Endothelial cell of umbilical vein (primary cell): ENCODE measurements around the gene CTH. TPM values are rescaled to one million over a fixed set of nuclear protein-coding genes. Genes with fewer than 3 reads are reported as not detected.

ENCODE experiments used
- BruUV-seq: library from RNA; stranded (reverse); fragments of 400-500 nt; replicated peaks from 2 replicates; lab custom pipeline; 2021; lab: Mats Ljungman, UMichigan
- CTCF ChIA-PET: fragments of 300-600, 350-600 bp; sonication (Branson Sonifier 250); formaldehyde crosslinking; loops from one replicate; lab custom pipeline; 2021; ENCODE audit warnings: antibody characterized with exemption, inconsistent platforms; lab: Charles Lee
- POLR2A ChIA-PET: fragments of 300-600, 350-600 bp; sonication (Branson Sonifier 250); formaldehyde crosslinking; loops from one replicate; lab custom pipeline; 2021; ENCODE audit warnings: antibody characterized with exemption, inconsistent platforms; lab: Charles Lee
- DNase-seq: peaks from one replicate; pipeline ENCODE4 v3.0.0-alpha.2; 2011; ENCODE audit warnings: low read depth, low spot score
- FAIRE-seq: peaks from 2 replicates; lab custom pipeline; 2011; peaks lifted over from hg19 to GRCh38; lab: Jason Lieb, UNC
- H2AFZ ChIP-seq: 2 replicates; pipeline ENCODE4 v1.6.0; 2012; ENCODE audit warnings: low read depth, low read length, control low read depth, inconsistent platforms
- H3K27ac ChIP-seq: 2 replicates; pipeline ENCODE4 v1.5.1; 2011; ENCODE audit warnings: low read depth, mild to moderate bottlenecking, control low read depth, low read length, moderate library complexity; ENCODE audit not compliant: insufficient read depth
- H3K27me3 ChIP-seq, 2 experiments: 2 replicates each; pipeline versions ENCODE4 v1.6.0 to v1.6.1; 2011; ENCODE audit warnings: low read length in 2 of 2, mixed read lengths in 1 of 2; ENCODE audit not compliant: control insufficient read depth in 2 of 2, insufficient read depth in 2 of 2
- H3K36me3 ChIP-seq, 2 experiments: 2 replicates in 1 of 2; 3 replicates in 1 of 2; pipeline ENCODE4 v1.5.1; 2011; ENCODE audit warnings: low read length in 2 of 2, mild to moderate bottlenecking in 1 of 2, moderate library complexity in 1 of 2; ENCODE audit not compliant: control insufficient read depth in 2 of 2, insufficient read depth in 2 of 2; ENCODE audit errors: extremely low read depth in 1 of 2
- H3K4me1 ChIP-seq: 3 replicates; pipeline ENCODE4 v1.5.1; 2011; ENCODE audit warnings: mild to moderate bottlenecking, low read length; ENCODE audit not compliant: control insufficient read depth, insufficient read depth; ENCODE audit errors: extremely low read depth
- H3K4me2 ChIP-seq: 2 replicates; pipeline ENCODE4 v1.6.1; 2011; ENCODE audit warnings: low read length, control low read depth, mixed read lengths; ENCODE audit not compliant: insufficient read depth
- H3K4me3 ChIP-seq, 3 experiments: fragments of 200-600 bp in 1 of 3; sonication (generic), shearing (Covaris generic) in 1 of 3; replicated peaks in 1 of 3; 2 replicates each; pipeline ENCODE4 v1.5.1; 2011 to 2016; ENCODE audit warnings: control low read depth in 3 of 3, low read length in 3 of 3, mild to moderate bottlenecking in 2 of 3, inconsistent platforms in 1 of 3, low read depth in 1 of 3, moderate library complexity in 1 of 3; ENCODE audit not compliant: insufficient read depth in 1 of 3
- H3K79me2 ChIP-seq: 2 replicates; pipeline ENCODE4 v1.6.0; 2012; ENCODE audit warnings: low read length, inconsistent platforms; ENCODE audit not compliant: control insufficient read depth, insufficient read depth
- H3K9ac ChIP-seq: replicated peaks from 2 replicates; pipeline ENCODE3; 2011; ENCODE audit warnings: low read length, control low read depth; ENCODE audit not compliant: insufficient read depth; ENCODE audit errors: extremely low read depth
- H3K9me1 ChIP-seq: replicated peaks from 3 replicates; pipeline ENCODE4 v1.6.0; 2011; ENCODE audit warnings: mild to moderate bottlenecking, low read length; ENCODE audit not compliant: control insufficient read depth, insufficient read depth; ENCODE audit errors: extremely low read depth
- H3K9me3 ChIP-seq: replicated peaks from 2 replicates; pipeline ENCODE4 v1.5.1; 2012; ENCODE audit warnings: low read length, inconsistent platforms; ENCODE audit not compliant: control insufficient read depth, insufficient read depth
- H4K20me1 ChIP-seq: replicated peaks from 2 replicates; pipeline ENCODE3; 2011; ENCODE audit warnings: mild to moderate bottlenecking, low read length; ENCODE audit not compliant: control insufficient read depth, insufficient read depth; ENCODE audit errors: extremely low read depth
- EZH2 ChIP-seq: IDR thresholded peaks from 2 replicates; pipeline ENCODE4 v1.6.1; 2012; ENCODE audit warnings: borderline replicate concordance, low read depth, mild to moderate bottlenecking, moderate library complexity, low read length, inconsistent platforms; ENCODE audit not compliant: severe bottlenecking
- FOS ChIP-seq: IDR thresholded peaks from 2 replicates; pipeline ENCODE4 v1.6.1; 2011; ENCODE audit warnings: mild to moderate bottlenecking, low read length, moderate library complexity, borderline replicate concordance; ENCODE audit not compliant: insufficient read depth
- GATA2 ChIP-seq: IDR thresholded peaks from 2 replicates; pipeline ENCODE4 v1.7.0; 2011; ENCODE audit warnings: low read depth, mild to moderate bottlenecking, moderate library complexity, mixed read lengths, low read length; ENCODE audit not compliant: insufficient read length, insufficient read depth
- JUN ChIP-seq: IDR thresholded peaks from 2 replicates; pipeline ENCODE4 v1.6.1; 2011; ENCODE audit warnings: borderline replicate concordance, low read depth; ENCODE audit not compliant: insufficient read length, insufficient read depth
- MYC ChIP-seq: IDR thresholded peaks from one replicate; pipeline ENCODE4 v1.6.1; 2011; ENCODE audit warnings: mild to moderate bottlenecking, low read depth, low read length
- POLR2A ChIP-seq: IDR thresholded peaks from 2 replicates; pipeline ENCODE4 v1.6.1; 2012; ENCODE audit warnings: low read depth, mild to moderate bottlenecking, control low read depth, low read length
- POLR2AphosphoS5 ChIP-seq: IDR thresholded peaks from 2 replicates; pipeline ENCODE4 v1.6.1; 2012; ENCODE audit warnings: low read depth, mild to moderate bottlenecking, control low read depth, low read length, moderate library complexity; ENCODE audit not compliant: insufficient read depth
- dilution Hi-C: fragments of 300-500 bp; cut with MboI; formaldehyde crosslinking; loops from one replicate; pipeline ENCODE4 v1.15.0; 2019; ENCODE audit warnings: low sequenced_read_pairs; ENCODE audit not compliant: extremely low pct_ligation_motif_present
- intact Hi-C: fragments of 100-400 bp; cut with micrococcal nuclease; formaldehyde crosslinking; loops from one replicate; pipeline ENCODE4 v1.10.0; 2022
- polyA plus RNA-seq, 4 experiments: library from polyadenylated mRNA; depleted of rRNA in 3 of 4; stranded (reverse) in 3 of 4; unstranded in 1 of 4; fragments of >200 nt; gene quantifications; 2 replicates each; pipeline versions ENCODE4 v1.2.1 to v1.2.3, GENCODE V29; 2011 to 2012; ENCODE audit warnings: missing spikeins in 1 of 4
- total RNA-seq: library from RNA; stranded (reverse); gene quantifications from 2 replicates; pipeline ENCODE4 v1.2.3, GENCODE V29; 2021
- TF ChIP-seq, protein P1 (sequence below): IDR thresholded peaks from 2 replicates; pipeline ENCODE4 v1.6.1; 2011; ENCODE audit not compliant: insufficient read depth, insufficient read length
- TF ChIP-seq, protein P2 (sequence below), 2 donors: IDR thresholded peaks; 1 replicate in 1 of 2; 2 replicates in 1 of 2; pipeline ENCODE4 v1.5.1; 2011; ENCODE audit warnings: low read length in 2 of 2, mild to moderate bottlenecking in 2 of 2, moderate library complexity in 2 of 2, control low read depth in 1 of 2, inconsistent platforms in 1 of 2, low read depth in 1 of 2; ENCODE audit not compliant: insufficient read depth in 1 of 2; ENCODE audit errors: extremely low read depth in 1 of 2

The CTH gene
- total and polyA plus RNA-seq, 2 donors (not counting 3 experiments of a cell fraction or from before 2014, with no cell fraction given) = 1.7 to 2.6 TPM

DNA sequence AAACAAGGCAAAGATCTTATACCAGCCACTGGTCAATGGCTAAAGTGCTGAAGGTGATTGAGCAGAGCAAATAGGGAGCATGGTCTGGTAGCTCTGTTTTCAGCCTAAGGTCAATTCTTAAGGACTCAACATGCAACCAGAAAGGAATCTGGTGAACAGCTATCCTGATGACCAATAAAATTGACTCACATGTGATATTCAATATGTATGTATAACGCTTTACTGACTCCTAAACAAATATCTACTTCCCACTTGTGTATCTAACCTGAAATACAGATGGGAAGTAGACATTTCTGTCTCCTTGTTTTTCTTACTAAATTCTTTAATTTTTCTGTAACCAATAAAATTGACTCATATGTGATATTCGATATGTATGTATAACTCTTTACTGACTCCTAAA, 24.9 kb upstream of the CTH start:
- no peaks in the 10 kb centered on the region for H3K4me1 ChIP-seq
- no peaks in the 10 kb centered on the region for H3K9me1 ChIP-seq
- ChIA-PET POLR2A (no interaction called here), CTCF (no interaction called here)
- peaks cover 2% of the 10 kb centered on the region in 2 experiments for H3K27me3 ChIP-seq
- no peak for FAIRE-seq
- no TSS peak for BruUV-seq
- H3K9me3 ChIP-seq = no peaks in the 10 kb centered on the region
- no peak overlapping the region for H3K9ac ChIP-seq
- H4K20me1 ChIP-seq = no peaks in the 10 kb centered on the region
- H3K36me3 ChIP-seq = no peaks in the 10 kb centered on the region
- dilution Hi-C loops (no loop called here), intact Hi-C loops (no loop called here)
- TF ChIP-seq JUN (no peak), FOS (no peak), MYC (no peak), POLR2AphosphoS5 (no peak)
- TF ChIP-seq, protein P1, sequence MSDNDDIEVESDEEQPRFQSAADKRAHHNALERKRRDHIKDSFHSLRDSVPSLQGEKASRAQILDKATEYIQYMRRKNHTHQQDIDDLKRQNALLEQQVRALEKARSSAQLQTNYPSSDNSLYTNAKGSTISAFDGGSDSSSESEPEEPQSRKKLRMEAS = no peak
- H3K79me2 ChIP-seq = no peaks in the 10 kb centered on the region
- H3K4me3 ChIP-seq = no peak overlapping the region
- no peak overlapping the region for H3K27ac ChIP-seq
- no peak overlapping the region for H2AFZ ChIP-seq
- no peak for DNase-seq
- H3K4me2 ChIP-seq = no peak overlapping the region

DNA sequence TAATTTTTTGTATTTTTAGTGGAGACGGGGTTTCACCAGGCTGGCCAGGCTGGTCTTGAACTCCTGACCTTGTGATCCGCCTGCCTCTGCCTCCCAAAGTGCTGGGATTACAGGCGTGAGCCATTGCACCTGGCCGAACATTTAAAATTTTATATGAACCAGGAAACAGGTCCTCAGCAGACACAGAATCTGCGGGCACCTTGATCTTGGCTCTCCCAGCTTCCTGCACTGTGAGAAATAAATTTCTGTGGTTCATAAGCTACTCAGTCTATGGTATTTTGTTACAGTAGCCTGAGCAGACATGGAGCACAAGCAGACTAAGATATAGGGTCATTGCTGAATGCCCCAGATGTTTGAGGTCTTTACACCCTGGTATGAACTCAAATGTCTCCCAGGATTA, 23.6 kb upstream of the CTH start:
- FAIRE-seq = no peak
- Histone ChIP-seq H2AFZ (no peak overlapping the region), H4K20me1 (no peaks in the 10 kb centered on the region), H3K4me2 (no peak overlapping the region), H3K9me3 (no peaks in the 10 kb centered on the region), H3K9me1 (no peaks in the 10 kb centered on the region), H3K9ac (no peak overlapping the region), H3K4me3 (no peak overlapping the region), H3K27me3 (peaks cover 0 to 2% of the 10 kb centered on the region in 2 experiments), H3K79me2 (no peaks in the 10 kb centered on the region), H3K4me1 (no peaks in the 10 kb centered on the region), H3K36me3 (no peaks in the 10 kb centered on the region), H3K27ac (no peak overlapping the region)
- ChIA-PET POLR2A (no interaction called here), CTCF (interaction anchor here (0.7 kb wide), 1 partner anchor 88 kb away, joined by 3 read pairs; no protein-coding TSS in a partner anchor)
- no peak for DNase-seq
- TF ChIP-seq, protein P2, sequence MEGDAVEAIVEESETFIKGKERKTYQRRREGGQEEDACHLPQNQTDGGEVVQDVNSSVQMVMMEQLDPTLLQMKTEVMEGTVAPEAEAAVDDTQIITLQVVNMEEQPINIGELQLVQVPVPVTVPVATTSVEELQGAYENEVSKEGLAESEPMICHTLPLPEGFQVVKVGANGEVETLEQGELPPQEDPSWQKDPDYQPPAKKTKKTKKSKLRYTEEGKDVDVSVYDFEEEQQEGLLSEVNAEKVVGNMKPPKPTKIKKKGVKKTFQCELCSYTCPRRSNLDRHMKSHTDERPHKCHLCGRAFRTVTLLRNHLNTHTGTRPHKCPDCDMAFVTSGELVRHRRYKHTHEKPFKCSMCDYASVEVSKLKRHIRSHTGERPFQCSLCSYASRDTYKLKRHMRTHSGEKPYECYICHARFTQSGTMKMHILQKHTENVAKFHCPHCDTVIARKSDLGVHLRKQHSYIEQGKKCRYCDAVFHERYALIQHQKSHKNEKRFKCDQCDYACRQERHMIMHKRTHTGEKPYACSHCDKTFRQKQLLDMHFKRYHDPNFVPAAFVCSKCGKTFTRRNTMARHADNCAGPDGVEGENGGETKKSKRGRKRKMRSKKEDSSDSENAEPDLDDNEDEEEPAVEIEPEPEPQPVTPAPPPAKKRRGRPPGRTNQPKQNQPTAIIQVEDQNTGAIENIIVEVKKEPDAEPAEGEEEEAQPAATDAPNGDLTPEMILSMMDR (IDR thresholded peaks at IDR 0.05; ENCODE audit: extremely low read depth in 1 of 2, insufficient read depth in 1 of 2, low read depth in 1 of 2, low read length in 2 of 2) = no peak
- TF ChIP-seq JUN (no peak), GATA2 (no peak), EZH2 (no peak), POLR2AphosphoS5 (no peak), MYC (no peak), POLR2A (no peak), FOS (no peak)
- TF ChIP-seq, protein P1 = no peak
- intact Hi-C loops (no loop called here), dilution Hi-C loops (no loop called here)
- BruUV-seq = no TSS peak
